Fibroblast of lung (primary cell): ENCODE measurements around the gene SETBP1. TPM values are rescaled to one million over a fixed set of nuclear protein-coding genes. Genes with fewer than 3 reads are reported as not detected.

ENCODE experiments used
- DNase-seq, 2 donors: peaks; one replicate each; pipeline versions ENCODE4 v3.0.0 to v3.0.0-alpha.2; 2010; ENCODE audit warnings: low read depth in 2 of 2
- H2AFZ ChIP-seq: 2 replicates; pipeline ENCODE4 v1.5.1; 2012; ENCODE audit warnings: low read length, control low read depth, inconsistent platforms
- H3K27ac ChIP-seq: 2 replicates; pipeline ENCODE4 v1.5.1; 2011; ENCODE audit warnings: low read length, control low read depth; ENCODE audit not compliant: insufficient read depth
- H3K27me3 ChIP-seq: 2 replicates; pipeline ENCODE4 v1.5.1; 2011; ENCODE audit warnings: mild to moderate bottlenecking, low read length; ENCODE audit not compliant: control insufficient read depth, insufficient read depth
- H3K36me3 ChIP-seq: 2 replicates; pipeline ENCODE4 v1.5.1; 2011; ENCODE audit warnings: low read length; ENCODE audit not compliant: control insufficient read depth, insufficient read depth
- H3K4me1 ChIP-seq: 2 replicates; pipeline ENCODE4 v1.5.1; 2011; ENCODE audit warnings: low read length; ENCODE audit not compliant: control insufficient read depth, insufficient read depth; ENCODE audit errors: extremely low read depth
- H3K4me2 ChIP-seq: 2 replicates; pipeline ENCODE4 v1.5.1; 2011; ENCODE audit warnings: low read length, control low read depth; ENCODE audit not compliant: insufficient read depth; ENCODE audit errors: extremely low read depth
- H3K4me3 ChIP-seq, 4 experiments: fragments of 200-600 bp in 1 of 4; sonication (generic) in 1 of 4; replicated peaks in 1 of 4; 2 replicates each; pipeline ENCODE4 v1.5.1; 2011 to 2016; ENCODE audit warnings: low read length in 4 of 4, low read depth in 3 of 4, mild to moderate bottlenecking in 3 of 4, control low read depth in 2 of 4, inconsistent platforms in 1 of 4, mixed read lengths in 1 of 4; ENCODE audit not compliant: insufficient read depth in 1 of 4; ENCODE audit errors: control extremely low read depth in 1 of 4
- H3K79me2 ChIP-seq: 2 replicates; pipeline ENCODE4 v1.5.1; 2012; ENCODE audit warnings: mild to moderate bottlenecking, low read length, inconsistent platforms; ENCODE audit not compliant: control insufficient read depth, insufficient read depth
- H3K9ac ChIP-seq: 2 replicates; pipeline ENCODE4 v1.5.1; 2011; ENCODE audit warnings: mild to moderate bottlenecking, low read length, control low read depth; ENCODE audit not compliant: insufficient read depth
- H3K9me3 ChIP-seq: 2 replicates; pipeline ENCODE4 v1.5.1; 2012; ENCODE audit warnings: low read depth, low read length; ENCODE audit not compliant: control insufficient read depth, insufficient read depth
- H4K20me1 ChIP-seq: 2 replicates; pipeline ENCODE4 v1.5.1; 2011; ENCODE audit warnings: low read length; ENCODE audit not compliant: control insufficient read depth, insufficient read depth; ENCODE audit errors: extremely low read depth
- EZH2 ChIP-seq: IDR thresholded peaks from 2 replicates; pipeline ENCODE4 v1.5.1; 2012; ENCODE audit warnings: low read length, control low read depth, mild to moderate bottlenecking; ENCODE audit errors: missing control alignments
- polyA plus RNA-seq, 2 donors: library from polyadenylated mRNA; depleted of rRNA in 1 of 2; stranded (reverse) in 1 of 2; unstranded in 1 of 2; fragments of >200 nt; gene quantifications; 2 replicates each; pipeline ENCODE4 v1.2.1, GENCODE V29; 2011 to 2012; ENCODE audit warnings: missing spikeins in 1 of 2
- total RNA-seq: library from RNA; depleted of rRNA; stranded (reverse); fragments of >200 nt; gene quantifications from 2 replicates; pipeline ENCODE4 v1.2.1, GENCODE V29; 2014
- TF ChIP-seq, protein P1 (sequence below), 2 donors: IDR thresholded peaks in 1 of 2; conservative IDR thresholded peaks in 1 of 2; 1 replicate in 1 of 2; 2 replicates in 1 of 2; pipeline ENCODE4 v1.5.1; 2011 to 2012; ENCODE audit warnings: low read length in 2 of 2, control low read depth in 1 of 2, inconsistent platforms in 1 of 2, low read depth in 1 of 2, mild to moderate bottlenecking in 1 of 2

Gene SETBP1
- total and polyA plus RNA-seq, 2 donors (not counting 1 experiment from before 2014, with no cell fraction given) = 4.5 to 5.4 TPM

DNA sequence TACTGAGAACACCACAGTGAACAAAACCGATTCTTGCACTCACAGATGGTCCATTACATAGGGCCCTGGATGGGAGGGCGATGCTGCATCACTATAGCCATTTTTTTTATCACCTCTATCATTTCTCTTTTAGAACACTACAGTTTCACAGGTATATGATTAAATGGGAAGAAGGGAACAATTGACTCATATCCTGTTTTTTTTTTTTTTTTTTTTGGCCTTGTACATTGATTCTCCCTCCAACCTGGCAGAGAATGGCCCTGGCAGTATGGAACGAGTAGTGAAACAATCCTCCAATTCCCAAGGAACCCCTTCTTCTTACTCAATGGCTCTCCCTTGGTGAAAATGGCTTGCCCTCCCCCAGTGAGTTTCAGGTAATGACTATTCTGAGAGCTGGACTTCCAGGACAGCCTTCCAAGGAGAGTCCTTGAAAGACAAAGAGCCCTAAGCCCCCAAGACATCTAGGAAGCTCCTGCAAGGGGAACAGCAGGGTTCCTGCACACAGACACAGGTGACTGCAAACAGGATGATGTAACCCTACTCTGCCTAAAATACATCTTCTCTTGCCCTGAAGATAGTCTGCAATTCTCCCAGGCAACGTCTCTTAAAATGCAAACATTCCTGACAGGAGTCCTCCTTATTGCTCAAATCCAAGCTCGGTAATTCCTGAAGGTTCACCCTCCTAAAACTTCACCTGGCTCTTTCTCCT lies 405.4 kb downstream of the SETBP1 start:
- Histone ChIP-seq H3K4me1 (peaks cover 2% of the 10 kb centered on the region), H3K79me2 (no peaks in the 10 kb centered on the region), H3K27me3 (peaks cover 2% of the 10 kb centered on the region), H3K4me2 (no peak overlapping the region), H3K9ac (no peak overlapping the region), H4K20me1 (no peaks in the 10 kb centered on the region), H3K4me3 (no peak overlapping the region), H3K36me3 (no peaks in the 10 kb centered on the region), H2AFZ (no peak overlapping the region), H3K9me3 (no peaks in the 10 kb centered on the region), H3K27ac (no peak overlapping the region)
- TF ChIP-seq, protein P1, sequence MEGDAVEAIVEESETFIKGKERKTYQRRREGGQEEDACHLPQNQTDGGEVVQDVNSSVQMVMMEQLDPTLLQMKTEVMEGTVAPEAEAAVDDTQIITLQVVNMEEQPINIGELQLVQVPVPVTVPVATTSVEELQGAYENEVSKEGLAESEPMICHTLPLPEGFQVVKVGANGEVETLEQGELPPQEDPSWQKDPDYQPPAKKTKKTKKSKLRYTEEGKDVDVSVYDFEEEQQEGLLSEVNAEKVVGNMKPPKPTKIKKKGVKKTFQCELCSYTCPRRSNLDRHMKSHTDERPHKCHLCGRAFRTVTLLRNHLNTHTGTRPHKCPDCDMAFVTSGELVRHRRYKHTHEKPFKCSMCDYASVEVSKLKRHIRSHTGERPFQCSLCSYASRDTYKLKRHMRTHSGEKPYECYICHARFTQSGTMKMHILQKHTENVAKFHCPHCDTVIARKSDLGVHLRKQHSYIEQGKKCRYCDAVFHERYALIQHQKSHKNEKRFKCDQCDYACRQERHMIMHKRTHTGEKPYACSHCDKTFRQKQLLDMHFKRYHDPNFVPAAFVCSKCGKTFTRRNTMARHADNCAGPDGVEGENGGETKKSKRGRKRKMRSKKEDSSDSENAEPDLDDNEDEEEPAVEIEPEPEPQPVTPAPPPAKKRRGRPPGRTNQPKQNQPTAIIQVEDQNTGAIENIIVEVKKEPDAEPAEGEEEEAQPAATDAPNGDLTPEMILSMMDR (conservative IDR thresholded peaks at IDR 0.05 in 1 of 2, IDR thresholded peaks at IDR 0.05 in 1 of 2; ENCODE audit: low read depth in 1 of 2, low read length in 2 of 2) = no peak
- DNase-seq = no peak

DNA sequence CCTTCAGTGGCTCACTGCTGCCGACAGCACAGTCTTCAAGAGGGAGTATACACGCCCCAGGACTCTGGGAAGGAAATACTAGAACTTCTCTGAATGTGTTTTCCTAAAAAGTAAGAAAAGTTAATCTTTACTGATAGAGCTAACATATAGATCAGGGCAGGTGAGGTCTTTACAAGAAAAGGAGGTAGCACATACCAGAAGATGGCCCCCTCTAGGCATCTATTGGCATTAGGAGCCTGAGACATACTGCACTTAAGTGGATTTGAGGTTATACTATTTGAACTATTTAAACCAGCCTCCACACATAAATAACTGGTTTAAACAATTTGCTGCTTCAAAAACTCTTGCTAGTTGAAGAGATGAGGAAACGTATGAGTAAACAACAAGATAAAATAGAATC lies 406.1 kb downstream of the SETBP1 start:
- DNase-seq = no peak
- Histone ChIP-seq H3K27me3 (peaks cover 2% of the 10 kb centered on the region), H4K20me1 (no peaks in the 10 kb centered on the region), H3K36me3 (no peaks in the 10 kb centered on the region), H3K9ac (no peak overlapping the region), H2AFZ (no peak overlapping the region), H3K9me3 (no peaks in the 10 kb centered on the region), H3K79me2 (no peaks in the 10 kb centered on the region), H3K4me2 (no peak overlapping the region), H3K4me1 (peaks cover 2% of the 10 kb centered on the region), H3K27ac (no peak overlapping the region), H3K4me3 (no peak overlapping the region)
- TF ChIP-seq, protein P1 (conservative IDR thresholded peaks at IDR 0.05 in 1 of 2, IDR thresholded peaks at IDR 0.05 in 1 of 2; ENCODE audit: low read depth in 1 of 2, low read length in 2 of 2) = no peak
- TF ChIP-seq EZH2 = no peak

DNA sequence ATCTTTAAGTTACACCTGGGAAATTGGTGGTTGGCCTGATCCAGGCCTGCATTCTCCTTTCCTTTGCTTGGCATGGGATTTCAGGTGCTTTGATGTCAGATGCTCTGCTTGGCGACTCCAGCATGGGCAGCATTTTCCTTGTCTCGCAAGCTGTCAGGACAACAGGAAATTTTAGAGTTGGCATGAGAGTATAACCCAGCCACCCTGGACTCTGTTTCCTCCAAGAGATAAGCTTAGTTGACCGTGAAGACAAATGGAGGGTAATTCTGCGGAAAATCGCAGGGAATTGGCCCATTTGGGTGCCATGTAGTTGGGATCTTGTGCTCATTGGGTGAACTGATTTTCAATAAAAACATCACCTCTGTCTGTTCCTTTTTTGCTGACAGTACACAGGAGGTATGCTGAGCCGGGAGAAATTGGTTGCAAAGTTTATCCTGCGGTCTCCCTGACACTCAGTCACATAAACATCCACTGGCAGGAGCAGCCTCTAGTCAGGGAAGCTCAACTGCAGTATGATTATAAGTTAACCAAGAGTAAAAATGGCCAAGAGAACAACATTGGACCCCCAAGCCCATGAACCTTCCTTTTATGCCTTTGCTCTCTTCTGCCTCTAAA lies 409.9 kb downstream of the SETBP1 start:
- H3K36me3 ChIP-seq = no peaks in the 10 kb centered on the region
- H3K4me1 ChIP-seq = peaks cover 2% of the 10 kb centered on the region
- H3K9me3 ChIP-seq = no peaks in the 10 kb centered on the region
- H2AFZ ChIP-seq = no peak overlapping the region
- H3K27ac ChIP-seq = no peak overlapping the region
- no peaks in the 10 kb centered on the region for H3K79me2 ChIP-seq
- no peaks in the 10 kb centered on the region for H4K20me1 ChIP-seq
- H3K4me3 ChIP-seq = no peak overlapping the region
- no peak for TF ChIP-seq EZH2
- TF ChIP-seq, protein P1 (conservative IDR thresholded peaks at IDR 0.05 in 1 of 2, IDR thresholded peaks at IDR 0.05 in 1 of 2; ENCODE audit: low read depth in 1 of 2, low read length in 2 of 2) = no peak
- no peaks in the 10 kb centered on the region for H3K27me3 ChIP-seq
- H3K4me2 ChIP-seq = no peak overlapping the region
- no peak overlapping the region for H3K9ac ChIP-seq
- peak in 1 of 2 donors; percentile 69 for DNase-seq
